CD14-positive monocyte (primary cell): ENCODE data around the gene LAMA3. TPM values are rescaled to one million over a fixed set of nuclear protein-coding genes. Genes with fewer than 3 reads are reported as not detected.

Source experiments
- DNase-seq, 3 donors: peaks; one replicate each; pipeline ENCODE4 v3.0.0-alpha.2; 2011 to 2022
- H2AFZ ChIP-seq: 2 replicates; pipeline ENCODE4 v1.6.0; 2012; ENCODE audit warnings: mild to moderate bottlenecking, low read depth, low read length, inconsistent platforms; ENCODE audit not compliant: insufficient read depth, poor library complexity, severe bottlenecking
- H3K27ac ChIP-seq, 2 donors: 1 replicate in 1 of 2; 2 replicates in 1 of 2; pipeline ENCODE4 v1.5.1; 2012 to 2013; ENCODE audit warnings: low read length in 2 of 2, control low read depth in 1 of 2, inconsistent platforms in 1 of 2, low read depth in 1 of 2, mild to moderate bottlenecking in 1 of 2
- H3K27me3 ChIP-seq, 2 donors: one replicate each; pipeline versions ENCODE4 v1.6.0 to v1.6.1; 2011 to 2013; ENCODE audit warnings: low read length in 2 of 2; ENCODE audit not compliant: control insufficient read depth in 2 of 2, insufficient read depth in 2 of 2
- H3K36me3 ChIP-seq, 2 donors: replicated peaks in 1 of 2; 1 replicate in 1 of 2; 2 replicates in 1 of 2; pipeline versions ENCODE4 v1.5.1 to v1.6.1; 2012 to 2013; ENCODE audit warnings: low read length in 2 of 2, control low read depth in 1 of 2, inconsistent platforms in 1 of 2, mild to moderate bottlenecking in 1 of 2; ENCODE audit not compliant: insufficient read depth in 2 of 2, control insufficient read depth in 1 of 2
- H3K4me1 ChIP-seq, 2 donors: 1 replicate in 1 of 2; 2 replicates in 1 of 2; pipeline versions ENCODE4 v1.5.1 to v1.6.1; 2012 to 2013; ENCODE audit warnings: low read length in 2 of 2, control low read depth in 1 of 2, inconsistent platforms in 1 of 2, mild to moderate bottlenecking in 1 of 2, moderate library complexity in 1 of 2; ENCODE audit not compliant: insufficient read depth in 2 of 2, control insufficient read depth in 1 of 2
- H3K4me2 ChIP-seq: replicated peaks from 2 replicates; pipeline ENCODE3; 2012; ENCODE audit warnings: low read length, moderate library complexity, mild to moderate bottlenecking; ENCODE audit not compliant: poor library complexity, severe bottlenecking; ENCODE audit errors: extremely low read depth
- H3K4me3 ChIP-seq, 3 experiments: fragments of 200-600 bp in 1 of 3; sonication (generic) in 1 of 3; replicated peaks in 1 of 3; 1 replicate in 2 of 3; 2 replicates in 1 of 3; pipeline ENCODE4 v1.5.1; 2011 to 2013; ENCODE audit warnings: low read length in 3 of 3, mild to moderate bottlenecking in 3 of 3, control low read depth in 2 of 3, low read depth in 2 of 3, inconsistent platforms in 1 of 3, moderate library complexity in 1 of 3
- H3K79me2 ChIP-seq: 2 replicates; pipeline ENCODE4 v1.6.0; 2012; ENCODE audit warnings: mild to moderate bottlenecking, control low read depth, inconsistent platforms, low read length, moderate library complexity; ENCODE audit not compliant: insufficient read depth
- H3K9ac ChIP-seq: 2 replicates; pipeline ENCODE4 v1.6.0; 2017; ENCODE audit warnings: low read length, mild to moderate bottlenecking; ENCODE audit not compliant: insufficient read depth, poor library complexity, severe bottlenecking
- H3K9me3 ChIP-seq, 2 donors: replicated peaks in 1 of 2; 1 replicate in 1 of 2; 2 replicates in 1 of 2; pipeline versions ENCODE4 v1.5.1 to v1.6.1; 2012 to 2013; ENCODE audit warnings: low read length in 2 of 2, control low read depth in 1 of 2; ENCODE audit not compliant: control insufficient read depth in 1 of 2, insufficient read depth in 1 of 2
- H4K20me1 ChIP-seq: 2 replicates; pipeline ENCODE4 v1.6.0; 2012; ENCODE audit warnings: mild to moderate bottlenecking, low read length, control low read depth, moderate library complexity; ENCODE audit not compliant: insufficient read depth
- H3K27ac Mint-ChIP-seq, 7 donors: one replicate each; pipeline ENCODE4 v1.8.0; 2020; ENCODE audit warnings: mild to moderate bottlenecking in 7 of 7, mixed read lengths in 7 of 7, moderate library complexity in 6 of 7, inconsistent platforms in 2 of 7
- H3K27me3 Mint-ChIP-seq, 3 donors: one replicate each; pipeline ENCODE4 v1.8.0; 2021 to 2022; ENCODE audit warnings: low read depth in 3 of 3, mild to moderate bottlenecking in 3 of 3, mixed read lengths in 3 of 3, moderate library complexity in 3 of 3, inconsistent platforms in 1 of 3
- H3K36me3 Mint-ChIP-seq, 2 donors: one replicate each; pipeline ENCODE4 v1.8.0; 2020; ENCODE audit warnings: mixed read lengths in 2 of 2, inconsistent platforms in 1 of 2, mild to moderate bottlenecking in 1 of 2
- H3K4me1 Mint-ChIP-seq: one replicate; pipeline ENCODE4 v1.8.0; 2020; ENCODE audit warnings: mild to moderate bottlenecking, mixed read lengths
- H3K4me3 Mint-ChIP-seq, 2 donors: one replicate each; pipeline ENCODE4 v1.8.0; 2020; ENCODE audit warnings: mild to moderate bottlenecking in 2 of 2, mixed read lengths in 2 of 2, moderate library complexity in 1 of 2
- H3K9me3 Mint-ChIP-seq, 7 donors: one replicate each; pipeline ENCODE4 v1.8.0; 2020 to 2022; ENCODE audit warnings: mixed read lengths in 7 of 7, mild to moderate bottlenecking in 6 of 7, moderate library complexity in 6 of 7, inconsistent platforms in 2 of 7
- WGBS: methylation state at CpG from one replicate; pipeline ENCODE4 v1.1.5; 2013; ENCODE audit warnings: missing lambda C conversion rate; ENCODE audit not compliant: insufficient coverage; 5-methylcytosine and 5-hydroxymethylcytosine counted together
- intact Hi-C, 2 donors: fragments of 100-400 bp; cut with micrococcal nuclease; formaldehyde crosslinking; loops; one replicate each; pipeline versions ENCODE4 v1.15.0 to v1.15.1; 2023
- polyA plus RNA-seq, 3 donors: library from polyadenylated mRNA; depleted of rRNA in 1 of 3; unstranded in 2 of 3; stranded (reverse) in 1 of 3; fragments of 300-500 nt in 2 of 3; fragments of >200 nt in 1 of 3; fragmentation: Illumina TruSeq in 2 of 3; gene quantifications; 1 replicate in 2 of 3; 2 replicates in 1 of 3; pipeline ENCODE4 v1.2.3, GENCODE V29; 2012 to 2021
- TF ChIP-seq, protein P1 (sequence below): fragments of 200-600 bp; IDR thresholded peaks from one replicate; pipeline ENCODE4 v1.8.0; 2022; ENCODE audit warnings: antibody characterized with exemption, mild to moderate bottlenecking

Gene LAMA3
- polyA plus RNA-seq, 3 donors: not detected

DNA sequence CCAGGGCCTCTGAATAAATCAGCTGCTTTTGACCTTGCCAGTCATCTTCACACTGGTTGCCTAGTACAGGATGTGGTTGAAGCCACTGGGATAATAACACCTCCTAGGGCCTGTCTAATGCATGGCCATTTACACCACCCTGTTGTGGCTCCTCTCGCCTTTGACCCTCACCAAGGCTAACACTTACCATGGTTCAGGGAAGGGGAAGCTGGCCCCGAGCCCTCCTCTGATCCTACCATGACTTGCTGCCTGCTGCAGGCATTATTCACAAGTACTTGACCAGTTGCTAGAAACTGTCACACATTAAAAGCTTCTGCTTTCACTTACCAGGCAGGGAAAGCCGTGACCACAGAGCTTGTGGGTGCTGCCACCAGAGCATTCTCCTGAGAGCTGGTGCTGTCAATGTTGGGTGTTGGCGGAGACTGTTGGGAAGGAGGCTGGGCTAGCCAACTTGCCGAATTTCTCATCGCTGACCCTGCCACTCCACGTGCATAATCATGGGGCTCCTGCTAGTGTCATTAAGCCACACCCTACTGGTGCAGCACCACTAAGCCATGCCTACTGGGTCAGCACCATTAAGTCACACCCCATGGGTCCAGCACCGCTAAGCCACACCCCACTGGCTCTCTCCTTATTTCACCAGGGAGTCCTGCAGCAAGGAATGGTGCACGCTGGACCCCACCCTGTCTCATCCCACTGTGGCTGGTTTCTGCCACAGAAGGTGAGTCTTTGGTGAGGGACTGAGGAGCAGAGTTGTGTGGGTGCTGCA lies 278.3 kb downstream of the LAMA3 start:
- H3K4me1 ChIP-seq: peaks cover 25 to 30% of the 10 kb centered on the region in 2 donors
- TF ChIP-seq, protein P1, sequence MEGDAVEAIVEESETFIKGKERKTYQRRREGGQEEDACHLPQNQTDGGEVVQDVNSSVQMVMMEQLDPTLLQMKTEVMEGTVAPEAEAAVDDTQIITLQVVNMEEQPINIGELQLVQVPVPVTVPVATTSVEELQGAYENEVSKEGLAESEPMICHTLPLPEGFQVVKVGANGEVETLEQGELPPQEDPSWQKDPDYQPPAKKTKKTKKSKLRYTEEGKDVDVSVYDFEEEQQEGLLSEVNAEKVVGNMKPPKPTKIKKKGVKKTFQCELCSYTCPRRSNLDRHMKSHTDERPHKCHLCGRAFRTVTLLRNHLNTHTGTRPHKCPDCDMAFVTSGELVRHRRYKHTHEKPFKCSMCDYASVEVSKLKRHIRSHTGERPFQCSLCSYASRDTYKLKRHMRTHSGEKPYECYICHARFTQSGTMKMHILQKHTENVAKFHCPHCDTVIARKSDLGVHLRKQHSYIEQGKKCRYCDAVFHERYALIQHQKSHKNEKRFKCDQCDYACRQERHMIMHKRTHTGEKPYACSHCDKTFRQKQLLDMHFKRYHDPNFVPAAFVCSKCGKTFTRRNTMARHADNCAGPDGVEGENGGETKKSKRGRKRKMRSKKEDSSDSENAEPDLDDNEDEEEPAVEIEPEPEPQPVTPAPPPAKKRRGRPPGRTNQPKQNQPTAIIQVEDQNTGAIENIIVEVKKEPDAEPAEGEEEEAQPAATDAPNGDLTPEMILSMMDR: no peak
- intact Hi-C loops: no loop called here
- peak overlapping the region; percentile 51 for H3K4me2 ChIP-seq
- H3K9me3 ChIP-seq: no peaks in the 10 kb centered on the region
- H3K27me3 ChIP-seq: no peaks in the 10 kb centered on the region
- WGBS: 17% methylated on average over 6 of the region's 9 CpGs
- peak overlapping the region in 2 of 3 experiments; percentile 13 to 59 for H3K4me3 ChIP-seq
- no peaks in the 10 kb centered on the region for H3K36me3 ChIP-seq
- H3K27ac Mint-ChIP-seq: peak overlapping the region in 6 of 7 donors; percentile 14 to 70 (median 45)
- H3K79me2 ChIP-seq: no peaks in the 10 kb centered on the region
- peak; percentile 49 to 60 (median 57) for DNase-seq
- H3K9me3 Mint-ChIP-seq: peaks cover 0 to 6% (median 0%) of the 10 kb centered on the region in 7 donors
- H4K20me1 ChIP-seq: no peaks in the 10 kb centered on the region
- peak overlapping the region; percentile 58 for H2AFZ ChIP-seq
- H3K36me3 Mint-ChIP-seq: no peaks in the 10 kb centered on the region
- H3K4me3 Mint-ChIP-seq: peak overlapping the region; percentile 54 to 65
- H3K9ac ChIP-seq: no peak overlapping the region
- H3K27ac ChIP-seq: peak overlapping the region; percentile 21 to 42
- H3K4me1 Mint-ChIP-seq: peaks cover 41% of the 10 kb centered on the region
- H3K27me3 Mint-ChIP-seq: no peaks in the 10 kb centered on the region

DNA sequence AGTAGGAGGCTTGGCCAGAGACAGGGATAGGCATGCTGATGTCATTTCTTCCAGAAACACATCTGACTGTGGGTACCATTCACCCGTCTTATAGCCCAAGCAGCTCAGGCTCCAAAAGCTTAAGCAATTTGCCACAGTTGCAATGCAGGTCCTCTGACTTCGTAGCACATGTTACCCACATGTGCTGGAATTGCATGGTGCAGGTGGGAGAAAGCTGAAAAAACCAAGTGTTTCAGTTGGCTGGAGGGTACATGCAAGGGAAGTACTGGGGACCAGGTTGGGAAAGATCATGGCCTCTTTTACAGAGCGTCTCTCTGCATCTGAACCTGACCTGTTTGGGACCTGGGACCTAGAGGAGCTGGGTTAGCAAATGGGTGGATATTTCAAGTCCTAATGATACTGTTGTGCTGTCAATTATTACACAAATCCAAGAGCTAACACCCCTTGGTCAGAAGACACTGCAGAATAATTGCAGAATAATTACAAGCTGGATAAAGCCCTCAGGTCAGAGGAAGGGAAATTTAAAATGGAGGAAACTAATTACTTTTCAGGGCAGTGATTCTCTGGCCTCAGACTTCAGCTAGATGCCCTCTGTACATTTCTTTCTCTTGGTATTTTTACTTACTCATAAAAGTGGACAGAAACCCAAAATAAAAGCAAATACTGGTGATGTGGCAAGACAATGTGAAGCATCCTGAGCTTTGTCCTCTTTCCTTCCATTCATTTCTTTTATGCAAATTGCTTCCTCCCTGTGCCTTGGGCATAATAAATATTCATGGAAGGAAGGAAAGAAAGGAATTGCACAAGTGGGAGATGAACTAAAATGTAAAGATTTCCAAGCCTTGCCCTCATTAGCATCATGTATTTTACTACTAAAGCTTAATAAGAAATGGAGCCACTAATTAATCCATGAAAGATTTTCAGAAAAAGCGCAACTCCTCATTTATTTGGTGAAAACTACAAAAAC lies 279.7 kb downstream of the LAMA3 start:
- H3K4me1 ChIP-seq: peaks cover 25 to 30% of the 10 kb centered on the region in 2 donors
- H3K36me3 ChIP-seq: no peaks in the 10 kb centered on the region
- H3K9ac ChIP-seq: no peak overlapping the region
- H3K4me3 Mint-ChIP-seq: no peak overlapping the region
- H2AFZ ChIP-seq: no peak overlapping the region
- no peak overlapping the region for H3K4me2 ChIP-seq
- peaks cover 41% of the 10 kb centered on the region for H3K4me1 Mint-ChIP-seq
- H3K36me3 Mint-ChIP-seq: no peaks in the 10 kb centered on the region
- no peaks in the 10 kb centered on the region for H3K79me2 ChIP-seq
- no peaks in the 10 kb centered on the region for H3K27me3 ChIP-seq
- intact Hi-C loops: no loop called here
- H3K9me3 ChIP-seq: no peaks in the 10 kb centered on the region
- peaks cover 0 to 6% (median 0%) of the 10 kb centered on the region in 7 donors for H3K9me3 Mint-ChIP-seq
- TF ChIP-seq, protein P1: no peak
- no peak overlapping the region for H3K27ac Mint-ChIP-seq
- H3K27me3 Mint-ChIP-seq: no peaks in the 10 kb centered on the region
- no peak overlapping the region for H3K4me3 ChIP-seq
- no peak for DNase-seq
- no peaks in the 10 kb centered on the region for H4K20me1 ChIP-seq
- H3K27ac ChIP-seq: no peak overlapping the region
- 100% methylated on average over 2 of the region's 4 CpGs for WGBS
